B cell (primary cell): Measurements from ENCODE around the gene TMPRSS11A.

Experiments
- EZH2 ChIP-seq: IDR thresholded peaks from 2 replicates; pipeline ENCODE4 v1.6.1; 2012; ENCODE audit warnings: borderline replicate concordance, low read depth, mild to moderate bottlenecking, moderate library complexity, low read length; ENCODE audit not compliant: insufficient read depth, poor library complexity, severe bottlenecking
- TF ChIP-seq, protein P1 (sequence below): fragments of 200-600 bp; IDR thresholded peaks from one replicate; pipeline ENCODE4 v1.8.0; 2022; ENCODE audit warnings: antibody characterized with exemption, mild to moderate bottlenecking

DNA sequence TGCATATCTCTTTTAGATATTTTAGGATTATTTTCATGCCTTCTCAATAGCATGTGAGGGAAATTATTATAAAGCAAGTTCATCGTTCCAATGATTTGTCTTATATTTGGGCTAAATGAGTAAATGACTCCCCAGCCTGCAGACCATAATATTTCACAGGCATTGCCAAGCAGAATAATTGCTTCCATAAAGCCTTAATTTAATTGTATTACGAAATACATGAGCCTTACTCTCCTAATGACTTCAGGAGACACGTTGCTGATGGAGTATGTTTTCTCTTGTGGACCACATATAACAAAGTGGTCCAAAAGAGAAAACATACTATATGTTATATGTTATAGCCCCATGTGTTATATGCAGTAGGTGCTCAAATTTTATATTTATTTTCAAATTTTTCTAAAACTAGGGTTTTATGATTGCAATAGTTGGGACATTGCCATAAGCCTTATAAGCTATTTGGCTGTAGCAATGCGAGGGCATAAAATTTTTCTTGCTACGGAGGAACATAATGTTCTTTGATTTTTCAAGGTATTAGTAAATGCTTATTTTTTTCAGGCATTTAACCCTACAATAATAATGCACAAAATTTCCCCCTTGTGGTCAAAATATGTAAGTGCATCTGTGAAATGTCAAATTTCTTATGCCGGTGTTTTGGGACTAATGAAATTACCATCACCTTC, 53.2 kb downstream of the TMPRSS11A start:
- no peak for TF ChIP-seq EZH2
- TF ChIP-seq, protein P1, sequence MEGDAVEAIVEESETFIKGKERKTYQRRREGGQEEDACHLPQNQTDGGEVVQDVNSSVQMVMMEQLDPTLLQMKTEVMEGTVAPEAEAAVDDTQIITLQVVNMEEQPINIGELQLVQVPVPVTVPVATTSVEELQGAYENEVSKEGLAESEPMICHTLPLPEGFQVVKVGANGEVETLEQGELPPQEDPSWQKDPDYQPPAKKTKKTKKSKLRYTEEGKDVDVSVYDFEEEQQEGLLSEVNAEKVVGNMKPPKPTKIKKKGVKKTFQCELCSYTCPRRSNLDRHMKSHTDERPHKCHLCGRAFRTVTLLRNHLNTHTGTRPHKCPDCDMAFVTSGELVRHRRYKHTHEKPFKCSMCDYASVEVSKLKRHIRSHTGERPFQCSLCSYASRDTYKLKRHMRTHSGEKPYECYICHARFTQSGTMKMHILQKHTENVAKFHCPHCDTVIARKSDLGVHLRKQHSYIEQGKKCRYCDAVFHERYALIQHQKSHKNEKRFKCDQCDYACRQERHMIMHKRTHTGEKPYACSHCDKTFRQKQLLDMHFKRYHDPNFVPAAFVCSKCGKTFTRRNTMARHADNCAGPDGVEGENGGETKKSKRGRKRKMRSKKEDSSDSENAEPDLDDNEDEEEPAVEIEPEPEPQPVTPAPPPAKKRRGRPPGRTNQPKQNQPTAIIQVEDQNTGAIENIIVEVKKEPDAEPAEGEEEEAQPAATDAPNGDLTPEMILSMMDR, result peak; percentile 90
